CD4-positive, alpha-beta T cell treated with Interferon alpha-2 for 1 hour (primary cell): ENCODE results near the gene CHN2.
"Not testable (repeated sequence)": the region's sequence is repeated elsewhere in the genome, so short reads cannot be mapped to it uniquely, and the experiment has no call there.

Source experiments
- DNase-seq, 2 donors: peaks; one replicate each; pipeline ENCODE4 v3.0.0-alpha.2; 2020 to 2022

Gene CHN2

DNA sequence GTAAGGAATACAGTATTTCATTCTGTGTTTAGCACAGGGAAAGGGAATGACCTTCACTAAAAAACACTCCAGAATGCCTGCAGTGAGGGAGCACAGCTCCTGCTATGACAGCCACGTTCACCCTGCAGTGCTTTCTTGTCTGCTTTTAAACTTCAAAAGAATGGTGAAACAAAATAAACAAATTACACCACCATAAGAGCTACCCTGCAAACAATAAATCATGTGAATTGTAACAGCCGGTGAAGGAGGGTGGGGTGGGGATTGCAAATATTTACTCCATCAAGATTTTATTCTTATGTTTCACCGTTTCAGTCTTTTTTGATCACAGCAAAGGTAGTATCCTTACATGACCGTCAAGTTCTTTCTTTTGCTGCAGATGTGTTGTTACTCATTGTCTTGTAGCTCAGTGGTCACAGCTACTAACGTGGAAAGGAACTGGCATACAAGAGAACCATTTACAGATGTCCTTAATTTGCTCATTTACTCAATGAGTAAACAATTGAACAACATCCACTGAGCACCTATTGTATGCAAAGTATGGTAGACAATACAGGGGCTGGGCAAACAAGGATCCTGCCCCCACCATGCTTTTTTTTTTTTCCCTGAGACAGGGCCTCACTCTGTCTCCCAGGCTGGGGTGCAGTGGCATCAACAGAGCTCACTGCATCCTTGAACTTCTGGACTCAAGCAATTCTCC is 4.1 kb upstream of the CHN2 start:
- DNase-seq = no peak

- DNase-seq = no peak
Measured at GRCh38 chr7:29192323-29192722, 2.3 kb upstream of the CHN2 start.

- no peak for DNase-seq
Measured at GRCh38 chr7:29192811-29193210, 1.8 kb upstream of the CHN2 start.

GRCh38 chr7:29193316-29194205 is 1.0 kb upstream of the CHN2 start:
- no peak for DNase-seq

- peak in 1 of 2 donors; percentile 19 for DNase-seq
Measured at GRCh38 chr7:29194206-29194593, 375 bp upstream of the CHN2 start.

GRCh38 chr7:29196191-29196590 is 1.6 kb downstream of the CHN2 start:
- peak; percentile 23 to 63 for DNase-seq

DNA sequence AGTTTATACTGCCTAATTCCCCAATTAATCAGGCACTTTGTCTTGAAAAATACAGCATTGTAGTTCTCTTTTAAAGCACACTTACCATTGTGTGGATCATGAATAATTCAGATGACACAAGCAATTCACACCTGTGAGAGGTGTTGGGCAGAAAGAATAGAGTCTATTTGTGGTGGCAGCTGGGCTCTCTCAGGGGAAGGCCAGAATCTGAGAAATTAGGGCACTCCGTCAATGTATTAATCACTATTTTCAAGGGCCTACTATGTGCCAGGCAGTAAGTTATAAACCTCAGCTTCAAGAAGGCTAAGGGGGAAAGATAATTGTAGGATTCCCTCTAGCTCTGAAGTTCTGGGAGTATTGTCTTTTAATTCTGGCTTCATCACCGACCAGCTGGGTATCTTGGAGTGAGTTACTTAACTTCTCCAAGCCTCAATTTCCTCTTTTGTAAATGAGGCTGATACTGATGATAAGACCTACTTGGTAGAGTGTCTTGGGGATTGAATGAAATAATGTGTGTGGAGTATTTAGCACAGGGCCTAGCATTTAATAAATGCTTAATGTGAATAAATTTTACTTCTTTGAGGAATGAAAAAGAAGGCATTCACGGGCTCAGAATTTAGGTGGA is 2.5 kb downstream of the CHN2 start:
- peak in 1 of 2 donors; percentile 48 for DNase-seq

DNA sequence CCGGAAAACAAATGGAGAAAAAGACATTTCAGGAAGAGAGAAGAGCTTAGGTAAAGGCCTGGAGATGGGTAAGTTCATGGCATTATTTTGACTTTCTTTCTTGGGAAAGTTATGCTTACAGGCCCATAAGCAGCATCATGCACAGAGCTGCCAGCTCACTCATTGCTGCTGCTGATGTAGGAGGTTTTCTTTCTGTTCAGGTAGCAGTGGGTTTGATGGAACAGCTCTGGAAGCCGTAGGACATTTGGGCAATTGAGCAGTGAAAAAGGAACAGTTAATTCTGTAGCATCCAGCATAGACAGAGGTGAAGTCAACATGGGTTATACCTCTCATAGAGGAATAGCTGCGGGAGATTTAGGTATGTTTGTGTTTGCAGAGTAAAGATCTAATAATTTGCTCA is 3.3 kb downstream of the CHN2 start:
- DNase-seq = no peak

- no peak for DNase-seq
Measured at GRCh38 chr7:29199776-29200175, 5.2 kb downstream of the CHN2 start.

DNA sequence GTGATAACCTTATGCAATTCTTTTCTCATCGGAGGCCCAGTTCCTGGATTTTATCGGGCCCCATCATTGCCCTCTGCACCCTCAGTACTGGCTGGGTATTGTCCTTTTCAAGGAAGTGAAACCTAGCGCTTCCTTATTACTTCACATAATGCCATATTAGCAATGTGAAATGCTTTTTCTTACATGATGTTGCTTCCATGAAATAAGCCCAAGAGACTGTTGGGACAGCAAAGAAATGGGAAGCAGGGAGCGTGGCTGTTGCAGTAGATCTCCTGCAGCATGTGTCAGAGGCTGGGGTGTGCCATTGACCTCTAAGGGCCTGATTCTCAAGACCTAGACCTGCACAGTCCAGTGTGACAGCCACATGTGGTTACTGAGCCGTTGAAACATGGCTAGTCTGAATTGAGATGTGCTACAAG is 8.1 kb downstream of the CHN2 start:
- peak; percentile 7 to 63 for DNase-seq

- DNase-seq = no peak
Measured at GRCh38 chr7:29204491-29205272, 10.1 kb downstream of the CHN2 start.

DNA sequence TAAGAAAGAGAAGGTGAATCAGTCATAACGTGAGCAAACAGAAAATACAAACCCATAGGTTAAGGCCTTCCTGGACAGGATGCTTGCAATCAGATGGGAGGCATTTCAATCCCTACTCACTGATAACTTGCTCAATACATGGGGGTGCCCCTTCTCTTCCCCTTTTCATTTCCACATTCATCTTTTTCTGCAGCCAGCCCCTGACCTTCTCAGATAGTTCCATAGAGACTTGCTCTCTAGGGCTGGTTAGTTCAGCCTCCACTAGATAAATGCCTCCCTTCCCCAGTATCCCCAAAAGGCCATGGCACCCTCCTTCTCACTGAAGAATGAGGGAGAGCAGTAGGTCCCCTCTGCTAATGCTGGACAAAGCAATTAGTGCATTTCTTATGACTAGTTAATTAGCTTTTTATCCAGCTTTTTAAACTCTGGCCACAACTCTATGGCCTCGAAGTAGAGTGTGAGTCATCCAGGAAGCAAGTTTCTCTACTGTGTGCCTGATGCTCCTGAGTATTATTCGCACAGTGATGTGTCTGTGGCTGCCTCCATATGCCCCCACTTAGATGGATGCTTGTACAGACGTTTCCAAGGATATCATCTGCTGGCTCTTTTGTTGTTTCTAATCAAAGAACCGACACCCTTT is 12.7 kb downstream of the CHN2 start:
- no peak for DNase-seq

- no peak for DNase-seq
Measured at GRCh38 chr7:29208410-29209250, 14.1 kb downstream of the CHN2 start.

GRCh38 chr7:29209745-29210144 is 15.2 kb downstream of the CHN2 start:
- DNase-seq = no peak

DNA sequence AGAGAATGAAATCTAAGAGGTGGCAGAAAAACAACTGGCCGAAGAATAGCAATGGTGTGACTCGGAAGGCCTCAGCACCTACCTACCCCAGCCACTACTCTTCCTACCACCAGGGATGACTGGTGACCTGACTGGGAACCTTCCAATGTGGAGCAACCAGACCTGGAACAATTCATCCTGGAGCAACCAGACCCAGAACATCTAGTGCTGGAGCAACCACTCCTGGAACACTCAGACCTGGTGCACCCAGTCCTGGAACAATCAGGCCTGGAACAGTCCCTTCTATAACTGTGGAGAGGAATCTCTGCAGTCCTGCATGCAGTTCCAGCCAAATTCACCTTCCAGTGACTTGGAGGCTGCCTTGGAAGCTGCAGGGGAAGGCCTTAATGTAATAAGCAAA is 18.2 kb downstream of the CHN2 start:
- DNase-seq = not testable (repeated sequence)

GRCh38 chr7:29214056-29214455 is 19.5 kb downstream of the CHN2 start:
- DNase-seq = no peak

DNA sequence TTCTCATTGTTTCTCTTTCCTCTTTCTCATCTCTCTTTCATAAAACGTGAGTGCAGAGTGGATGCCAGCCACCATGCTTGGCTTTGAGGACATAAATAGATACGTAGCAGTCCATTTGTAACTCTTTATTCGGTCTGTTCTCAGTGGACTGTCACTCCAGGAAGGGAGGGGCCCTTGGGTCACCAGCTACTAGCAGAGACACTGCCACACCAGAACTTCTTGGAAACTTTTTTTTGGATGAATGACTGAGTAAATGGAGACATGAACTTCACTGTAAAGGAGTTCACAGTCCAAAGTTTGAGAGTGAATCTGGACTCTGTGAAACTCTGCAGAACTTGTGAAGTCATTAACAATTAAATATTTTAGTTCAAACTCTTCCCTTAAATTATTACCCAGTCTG is 20.2 kb downstream of the CHN2 start:
- no peak for DNase-seq

GRCh38 chr7:29216128-29216527 is 21.6 kb downstream of the CHN2 start:
- DNase-seq = no peak

GRCh38 chr7:29217113-29217512 is 22.5 kb downstream of the CHN2 start:
- DNase-seq = no peak

DNA sequence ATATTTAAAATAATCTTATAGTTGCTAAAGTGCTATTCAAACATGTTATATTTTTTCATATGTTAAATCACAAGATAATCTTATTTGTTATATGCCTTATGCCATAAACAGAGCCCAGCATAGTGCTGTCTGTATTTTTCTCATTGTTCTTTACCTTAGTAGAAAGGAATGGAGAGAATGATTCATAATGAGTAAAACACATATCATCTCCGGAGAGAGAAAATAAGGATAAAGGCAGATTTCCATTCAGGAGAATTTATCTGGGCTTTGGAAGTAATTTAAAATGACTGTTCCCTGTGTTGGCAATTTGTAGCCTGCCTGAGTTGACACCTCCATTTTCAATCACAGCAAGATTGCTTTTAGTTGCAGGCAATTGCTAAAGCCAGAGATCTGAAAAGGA is 30.2 kb downstream of the CHN2 start:
- DNase-seq = no peak

DNA sequence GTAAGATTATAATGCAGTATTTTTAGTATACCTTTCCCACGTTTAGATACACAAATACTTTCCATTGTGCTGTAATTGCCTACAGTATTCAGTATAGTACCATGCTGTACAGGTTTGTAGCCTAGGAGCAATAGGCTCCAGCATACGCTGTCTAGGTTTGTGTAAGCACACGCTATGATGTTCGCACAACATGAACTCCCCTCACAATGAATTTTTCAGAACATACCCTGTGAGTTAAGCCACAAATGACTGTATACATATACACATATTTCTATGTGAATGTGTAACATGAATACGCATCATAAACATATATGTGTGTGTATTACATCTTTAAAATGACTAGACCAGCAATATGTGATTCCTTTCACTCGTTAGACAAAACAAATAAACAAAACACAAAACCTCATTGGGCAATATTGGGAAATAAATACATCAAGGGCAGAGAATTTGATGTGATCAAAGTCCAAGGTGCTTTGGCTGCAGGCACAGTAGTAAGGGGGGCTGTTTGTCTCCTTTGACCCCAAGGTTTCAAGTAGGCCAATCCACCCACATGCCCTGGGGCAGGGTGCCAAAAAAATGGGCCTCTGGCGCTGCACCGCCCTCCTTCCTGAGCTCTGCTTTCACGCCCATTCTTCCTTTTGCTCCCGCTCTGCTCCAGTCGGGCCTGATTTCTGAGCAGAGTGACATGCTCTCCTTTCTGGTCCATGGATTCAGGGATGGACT is 33.9 kb downstream of the CHN2 start:
- DNase-seq = no peak
